Progenitor cell of endocrine pancreas (in vitro differentiated cells): ENCODE measurements around the gene ITGB5. TPM values are rescaled to one million over a fixed set of nuclear protein-coding genes. Genes with fewer than 3 reads are reported as not detected.

Experiments
- DNase-seq: peaks from one replicate; pipeline ENCODE4 v3.0.0; 2021; ENCODE audit warnings: low spot score; ENCODE audit not compliant: unreplicated experiment
- H3K27ac Mint-ChIP-seq: 2 replicates; pipeline ENCODE4 v1.8.0; 2021; ENCODE audit warnings: mild to moderate bottlenecking, moderate library complexity, mixed read lengths
- H3K27me3 Mint-ChIP-seq: 2 replicates; pipeline ENCODE4 v1.8.0; 2021; ENCODE audit warnings: mixed read lengths
- H3K36me3 Mint-ChIP-seq: 2 replicates; pipeline ENCODE4 v1.8.0; 2022; ENCODE audit warnings: mixed read lengths; ENCODE audit not compliant: insufficient read depth
- H3K4me1 Mint-ChIP-seq: 2 replicates; pipeline ENCODE4 v1.8.0; 2021; ENCODE audit warnings: low read depth, mixed read lengths
- H3K4me3 Mint-ChIP-seq: 2 replicates; pipeline ENCODE4 v1.8.0; 2021; ENCODE audit warnings: low read depth, mild to moderate bottlenecking, moderate library complexity, mixed read lengths
- H3K9me3 Mint-ChIP-seq: 2 replicates; pipeline ENCODE4 v1.8.0; 2021; ENCODE audit warnings: low read depth, mixed read lengths
- CTCF ChIP-seq: fragments of 200-600 bp; sonication (generic); IDR thresholded peaks from one replicate; pipeline ENCODE4 v1.5.0; 2021; ENCODE audit warnings: antibody characterized with exemption, mild to moderate bottlenecking; ENCODE audit not compliant: unreplicated experiment
- total RNA-seq: library from RNA; stranded (reverse); gene quantifications from 2 replicates; pipeline ENCODE4 v1.2.1, GENCODE V29; 2021

The ITGB5 gene
- total RNA-seq, 1 donor from 2014 or later: 58.8 TPM

- Mint-ChIP-seq H3K27ac (no peak overlapping the region), H3K4me3 (no peak overlapping the region), H3K9me3 (no peaks in the 10 kb centered on the region), H3K36me3 (peaks cover 3% of the 10 kb centered on the region), H3K27me3 (no peaks in the 10 kb centered on the region), H3K4me1 (no peaks in the 10 kb centered on the region)
- DNase-seq: no peak
- no peak for TF ChIP-seq CTCF
These were observed 86.5 kb downstream of the ITGB5 start for GRCh38 chr3:124800511-124801258.

GRCh38 chr3:124800076-124800475 lies 87.1 kb downstream of the ITGB5 start:
- TF ChIP-seq CTCF: no peak
- H3K4me1 Mint-ChIP-seq: no peaks in the 10 kb centered on the region
- H3K27me3 Mint-ChIP-seq: no peaks in the 10 kb centered on the region
- no peak overlapping the region for H3K4me3 Mint-ChIP-seq
- no peaks in the 10 kb centered on the region for H3K9me3 Mint-ChIP-seq
- DNase-seq: no peak
- H3K36me3 Mint-ChIP-seq: peaks cover 5% of the 10 kb centered on the region
- H3K27ac Mint-ChIP-seq: no peak overlapping the region

GRCh38 chr3:124799676-124800075 lies 87.5 kb downstream of the ITGB5 start:
- Mint-ChIP-seq H3K4me1 (no peaks in the 10 kb centered on the region), H3K27ac (no peak overlapping the region), H3K36me3 (peaks cover 7% of the 10 kb centered on the region), H3K4me3 (no peak overlapping the region), H3K27me3 (no peaks in the 10 kb centered on the region), H3K9me3 (no peaks in the 10 kb centered on the region)
- DNase-seq: no peak
- TF ChIP-seq CTCF: no peak

GRCh38 chr3:124797426-124797945 lies 89.7 kb downstream of the ITGB5 start:
- no peaks in the 10 kb centered on the region for H3K4me1 Mint-ChIP-seq
- no peak for DNase-seq
- no peaks in the 10 kb centered on the region for H3K9me3 Mint-ChIP-seq
- no peak overlapping the region for H3K27ac Mint-ChIP-seq
- H3K36me3 Mint-ChIP-seq: peaks cover 10% of the 10 kb centered on the region
- no peak for TF ChIP-seq CTCF
- H3K4me3 Mint-ChIP-seq: no peak overlapping the region
- H3K27me3 Mint-ChIP-seq: no peaks in the 10 kb centered on the region

GRCh38 chr3:124796477-124796876 lies 90.7 kb downstream of the ITGB5 start:
- TF ChIP-seq CTCF: no peak
- Mint-ChIP-seq H3K4me3 (no peak overlapping the region), H3K9me3 (no peaks in the 10 kb centered on the region), H3K27me3 (no peaks in the 10 kb centered on the region), H3K27ac (no peak overlapping the region), H3K36me3 (peaks cover 15% of the 10 kb centered on the region), H3K4me1 (no peaks in the 10 kb centered on the region)
- no peak for DNase-seq
